GM04504 (cell line): ENCODE data around the gene UBXN11.
A peak's percentile ranks its signal among the peaks of the same experiment; 100 is the strongest.
"Not testable (repeated sequence)": the region's sequence is repeated elsewhere in the genome, so short reads cannot be mapped to it uniquely, and the experiment has no call there.

Source experiments
- DNase-seq: peaks from one replicate; pipeline ENCODE4 v3.0.0-alpha.2; 2012; ENCODE audit warnings: low read depth

Gene UBXN11

DNA sequence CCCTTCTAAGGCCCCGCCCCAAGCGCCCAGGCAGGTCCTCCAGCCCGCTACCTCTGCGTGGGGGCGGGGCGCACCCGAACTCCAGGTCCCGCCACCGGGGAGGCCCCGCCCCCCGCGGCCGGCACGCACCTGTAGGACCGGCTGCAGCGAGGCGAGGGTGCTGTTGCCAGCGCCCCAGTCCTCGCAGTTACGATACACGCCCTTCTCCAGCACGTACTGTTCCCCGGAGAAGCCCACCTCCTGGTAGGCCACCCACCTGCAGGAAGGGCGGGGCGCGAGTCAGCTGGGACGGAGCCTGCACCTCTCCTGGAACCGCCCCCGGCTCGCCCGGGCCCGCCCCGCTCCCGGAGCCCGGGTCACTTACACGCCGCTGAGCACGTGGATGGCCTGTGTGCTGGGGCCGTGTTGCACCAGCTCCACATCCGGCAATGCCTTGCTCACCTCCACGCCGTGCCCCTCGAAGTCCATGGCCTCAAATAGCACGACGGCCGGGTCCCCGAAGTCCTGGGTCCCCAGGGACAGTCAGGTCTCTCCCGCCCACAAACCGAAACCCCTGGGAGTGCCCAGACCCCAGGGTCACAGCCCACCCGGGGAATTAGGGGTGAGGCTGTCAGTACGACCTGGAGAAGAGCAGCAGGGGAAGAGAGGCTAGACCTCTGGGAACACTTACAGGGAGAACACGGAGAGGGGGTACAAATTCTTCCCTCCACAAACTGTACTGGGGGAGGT is 30.2 kb upstream of the UBXN11 start:
- no peak for DNase-seq

DNA sequence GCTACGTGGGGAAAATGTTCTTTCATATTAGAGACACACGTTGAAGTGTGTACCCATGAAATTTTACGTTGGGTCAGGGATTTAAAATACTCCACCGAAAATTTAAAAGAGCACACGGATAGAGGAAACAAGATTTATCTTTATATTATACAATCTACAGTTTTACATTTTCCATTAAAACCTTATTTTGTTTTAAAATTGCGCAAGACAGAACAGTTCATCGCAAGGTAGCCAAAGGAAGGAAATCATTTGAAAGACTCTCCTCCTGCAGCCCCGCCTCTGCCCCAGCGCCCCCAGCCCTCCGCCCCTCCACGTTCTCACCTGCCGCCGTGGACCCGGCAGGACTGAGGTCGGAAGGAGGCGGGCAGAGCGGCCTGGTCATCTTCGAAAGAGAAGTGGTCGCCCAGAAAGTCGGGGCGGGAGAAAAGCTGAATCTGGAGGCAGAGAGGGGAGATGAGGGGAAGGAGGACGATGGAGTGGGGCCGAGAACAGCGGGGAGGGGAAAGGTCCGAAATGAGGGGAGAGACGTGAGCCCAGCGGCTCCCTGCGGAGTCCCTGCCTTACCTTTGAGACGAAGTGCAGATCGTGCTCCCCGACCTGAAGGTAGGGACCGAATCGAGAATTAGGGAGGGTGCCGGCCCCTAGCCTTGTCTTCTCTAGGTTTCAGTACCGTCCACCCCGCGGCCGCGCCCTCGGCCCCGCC is 29.5 kb upstream of the UBXN11 start:
- DNase-seq: no peak

DNA sequence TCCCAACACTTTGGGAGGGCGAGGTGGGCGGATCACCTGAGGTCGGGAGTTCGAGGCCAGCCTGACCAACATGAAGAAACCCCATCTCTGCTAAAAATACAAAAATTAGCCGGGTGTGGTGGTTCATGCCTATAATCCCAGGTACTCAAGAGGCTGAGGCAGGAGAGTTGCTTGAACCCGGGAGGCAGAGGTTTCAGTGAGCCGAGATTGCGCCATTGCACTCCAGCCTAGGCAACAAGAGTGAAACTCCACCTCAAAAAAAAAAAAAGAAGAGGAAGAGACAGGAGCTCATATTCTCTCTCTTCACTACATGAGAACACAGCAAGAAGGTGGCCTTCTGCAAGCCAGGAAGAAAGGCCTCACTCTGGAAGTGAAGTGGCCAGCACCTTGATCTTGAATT is 26.9 kb upstream of the UBXN11 start:
- DNase-seq: not testable (repeated sequence)

DNA sequence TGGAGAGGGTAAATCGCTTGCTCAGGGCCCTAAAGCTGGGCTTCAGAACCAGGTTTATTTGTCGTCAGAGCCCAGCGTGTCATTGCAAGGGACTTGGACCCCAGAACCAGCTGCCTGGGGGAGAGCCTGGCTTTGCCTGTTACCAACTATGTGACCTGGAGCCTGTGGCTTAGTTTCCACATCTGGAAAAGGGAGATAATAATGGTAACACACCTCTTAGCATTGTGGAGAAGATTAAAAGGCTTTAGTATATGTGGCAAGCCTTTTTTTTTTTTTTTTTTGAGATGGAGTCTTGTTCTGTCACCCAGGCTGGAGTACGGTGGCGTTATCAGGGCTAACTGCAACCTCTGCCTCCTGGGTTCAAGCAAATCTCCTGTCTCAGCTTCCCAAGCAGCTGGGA is 23.8 kb upstream of the UBXN11 start:
- no peak for DNase-seq

DNA sequence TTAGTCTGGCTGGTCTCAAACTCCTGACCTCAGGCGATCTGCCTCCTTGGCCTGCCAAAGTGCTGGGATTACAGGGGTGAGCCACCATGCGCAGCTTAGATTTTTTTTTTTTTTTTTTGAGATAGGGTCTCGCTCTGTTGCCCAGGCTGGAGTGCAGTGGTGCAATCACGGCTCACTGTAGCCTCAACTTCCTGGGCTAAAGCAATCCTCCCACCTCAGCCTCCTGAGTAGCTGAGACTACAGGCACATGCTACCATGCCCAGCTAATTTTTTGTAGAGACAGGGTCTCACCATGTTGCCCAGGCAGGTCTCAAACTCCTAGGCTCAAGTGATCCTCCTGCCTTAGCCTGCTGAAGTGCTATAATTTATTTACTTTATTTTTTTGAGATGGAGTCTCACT is 22.9 kb upstream of the UBXN11 start:
- not testable (repeated sequence) for DNase-seq

DNA sequence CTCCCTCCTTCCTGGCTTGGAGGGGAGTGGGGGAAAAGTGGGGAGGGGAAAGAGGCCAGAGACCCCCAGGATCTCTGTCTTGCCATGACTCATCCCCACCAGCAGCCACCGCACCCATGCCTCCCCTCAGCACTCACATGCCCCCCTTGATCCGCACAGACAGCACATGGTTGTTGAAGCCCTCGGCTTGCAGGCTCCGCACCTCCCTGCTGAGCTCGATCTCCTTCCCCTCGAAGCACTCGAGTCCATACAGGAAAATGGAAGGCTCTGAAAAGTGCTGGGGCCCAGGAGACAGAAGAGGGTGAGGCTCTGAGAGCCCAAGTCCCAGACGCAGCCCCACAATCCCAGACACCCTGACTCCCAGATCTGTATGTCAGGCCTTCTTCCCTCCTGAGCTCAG is 22.2 kb upstream of the UBXN11 start:
- DNase-seq: no peak

DNA sequence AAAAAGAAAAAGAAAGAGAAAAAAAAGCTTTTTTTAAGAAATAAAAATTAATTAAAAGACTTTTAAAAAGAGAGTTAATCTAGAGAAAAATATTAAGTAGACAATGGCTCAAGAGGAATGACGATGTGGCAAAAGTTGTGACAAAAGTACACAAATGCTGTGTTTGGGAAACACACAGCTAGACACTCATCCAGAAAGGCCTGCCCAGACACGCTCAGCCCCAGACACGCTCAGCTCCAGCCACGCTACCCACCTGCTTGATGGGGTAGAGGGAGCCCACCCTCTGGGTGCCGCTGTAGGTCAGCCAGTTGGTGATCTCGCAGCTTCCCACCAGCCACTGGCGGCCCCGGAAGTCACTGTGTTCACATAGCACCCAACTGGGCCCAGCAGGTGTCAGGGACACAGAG is 21.5 kb upstream of the UBXN11 start:
- no peak for DNase-seq

DNA sequence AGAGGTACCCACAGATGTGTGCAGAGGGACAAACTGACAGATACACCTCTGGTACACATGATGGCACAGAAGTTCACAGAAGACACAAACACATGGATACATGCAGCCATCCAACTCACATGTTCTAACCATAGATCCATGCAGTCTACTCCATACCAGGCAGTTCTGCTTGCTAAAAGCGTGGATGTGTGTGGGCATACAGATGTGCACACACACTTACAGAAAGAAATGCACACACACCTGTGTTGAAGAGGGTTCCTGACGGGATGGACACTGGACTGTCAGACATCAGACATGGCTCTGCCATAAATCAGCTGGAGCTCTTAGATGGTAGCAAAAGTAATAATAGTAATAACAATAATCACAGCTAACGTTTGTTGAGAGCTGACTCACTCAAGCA is 18.1 kb upstream of the UBXN11 start:
- no peak for DNase-seq

DNA sequence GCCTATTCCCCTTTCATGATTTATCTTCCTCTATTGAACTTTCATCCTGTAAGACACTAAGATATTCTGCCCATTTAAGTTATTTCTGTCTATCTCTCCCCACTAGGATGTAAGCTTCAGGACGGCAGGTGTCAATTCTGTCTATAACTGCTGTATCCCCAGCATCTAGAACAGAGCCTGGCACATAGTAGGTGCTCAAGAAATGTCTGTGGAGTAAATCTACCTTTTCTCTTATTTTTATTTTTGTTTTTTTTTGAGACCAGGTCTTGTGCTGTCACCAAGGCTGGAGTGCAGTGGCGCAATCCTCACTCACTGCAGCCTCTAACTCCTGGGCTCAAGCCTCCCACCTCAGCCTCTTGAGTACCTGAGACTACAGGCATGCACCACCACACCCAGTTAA is 16.9 kb upstream of the UBXN11 start:
- no peak for DNase-seq

DNA sequence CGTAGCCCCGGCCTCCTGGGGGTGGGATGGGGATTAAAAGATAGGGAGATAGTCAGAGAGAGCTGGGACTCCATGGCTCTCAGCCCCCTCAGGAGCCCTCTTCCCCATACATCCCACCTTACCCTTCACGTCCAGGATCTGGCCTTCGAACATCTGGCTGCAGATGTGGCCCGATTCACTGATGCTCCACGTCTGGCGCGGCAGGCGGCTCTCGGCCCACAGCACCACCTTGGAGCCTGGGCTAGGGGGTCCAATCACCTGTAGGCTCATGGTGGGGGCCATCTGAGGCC is 15.6 kb upstream of the UBXN11 start:
- DNase-seq: no peak

DNA sequence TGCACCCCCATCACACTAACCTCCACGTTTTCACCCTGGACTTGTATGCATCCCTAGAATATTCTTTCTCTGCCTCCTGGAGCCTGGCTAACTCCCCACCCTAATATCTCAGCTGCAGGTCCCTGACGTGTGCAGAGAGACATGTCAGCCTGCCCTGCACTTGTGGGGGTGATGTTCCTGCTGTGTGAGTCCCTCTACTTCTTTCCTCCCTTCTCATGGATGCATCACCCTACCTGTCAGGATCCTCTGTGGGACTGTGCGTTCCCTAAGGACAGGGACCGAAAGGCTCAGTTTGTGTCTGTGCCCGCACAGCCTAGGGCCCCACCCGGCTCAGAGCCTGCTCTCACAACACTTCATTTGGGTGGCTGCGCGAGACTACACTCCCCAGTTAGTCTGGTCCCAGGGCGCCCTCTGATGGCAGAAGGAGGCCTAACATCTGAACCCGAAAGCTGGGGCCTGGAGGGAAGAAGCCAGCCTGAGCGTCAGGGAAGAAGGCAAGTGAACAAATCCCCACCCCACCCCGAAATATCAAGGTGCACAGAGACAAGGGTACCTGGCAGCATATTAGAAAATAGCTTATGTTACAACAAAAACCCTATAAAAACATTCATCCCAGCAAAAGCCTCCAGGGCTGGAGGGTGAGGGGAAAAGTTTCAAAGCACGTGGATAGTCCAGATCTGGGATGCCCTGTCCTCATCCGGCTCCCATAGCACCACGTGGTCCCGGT is 15.0 kb upstream of the UBXN11 start:
- peak; percentile 63 for DNase-seq

DNA sequence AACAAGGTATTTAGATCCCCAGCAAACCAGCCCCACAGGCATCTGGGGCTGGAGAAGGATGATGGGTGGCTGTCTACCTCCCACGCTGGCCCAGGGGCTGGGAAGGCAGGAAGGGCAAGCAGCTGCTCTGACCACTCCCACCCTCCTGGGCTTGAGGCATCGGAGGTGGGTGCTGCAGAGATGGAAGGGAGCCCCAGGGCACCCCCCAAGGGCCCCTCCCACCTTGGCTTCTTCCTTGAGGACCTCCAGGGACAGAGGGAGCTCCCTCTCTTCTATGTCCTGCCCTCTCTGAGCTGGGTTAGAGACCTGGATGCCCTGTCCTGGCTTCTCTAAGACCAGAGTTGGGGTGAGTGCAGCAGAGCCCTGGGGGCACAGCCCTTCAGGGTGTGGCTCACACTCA is 14.5 kb upstream of the UBXN11 start:
- DNase-seq: no peak

DNA sequence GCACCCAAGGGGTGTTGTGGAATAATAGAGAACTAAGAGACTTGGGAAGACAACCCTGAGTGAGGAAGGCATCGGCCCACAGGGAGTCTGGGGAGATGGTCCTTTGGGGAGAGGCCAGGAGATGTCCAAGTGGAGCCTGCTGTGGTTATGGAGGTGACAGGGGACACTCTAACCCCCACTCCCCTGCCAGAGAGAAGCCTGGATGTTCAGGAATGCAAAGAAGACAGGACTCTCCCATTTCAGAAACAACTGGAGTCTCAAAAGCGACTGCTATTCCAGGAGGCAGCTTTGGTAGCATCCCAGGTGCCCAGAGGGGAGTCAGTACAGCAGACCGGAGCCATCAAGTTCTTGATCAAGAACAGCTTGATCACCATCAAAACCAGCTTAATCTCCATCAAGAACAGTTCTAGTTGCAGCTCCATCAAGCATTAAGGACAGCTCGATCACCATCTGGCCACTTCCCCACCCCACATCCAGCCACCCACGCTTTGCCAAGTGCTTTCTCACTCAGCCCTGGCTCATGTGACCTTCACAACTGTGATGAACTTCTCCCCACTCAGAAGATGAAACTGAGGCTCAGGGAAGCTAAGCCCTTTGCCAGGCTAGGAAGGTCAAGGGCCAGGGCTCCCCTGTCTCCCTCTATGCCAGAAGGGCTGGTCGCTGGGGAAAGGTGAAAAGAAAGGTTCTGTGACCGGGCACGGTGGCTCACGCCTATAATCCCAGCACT is 12.1 kb upstream of the UBXN11 start:
- DNase-seq: no peak

DNA sequence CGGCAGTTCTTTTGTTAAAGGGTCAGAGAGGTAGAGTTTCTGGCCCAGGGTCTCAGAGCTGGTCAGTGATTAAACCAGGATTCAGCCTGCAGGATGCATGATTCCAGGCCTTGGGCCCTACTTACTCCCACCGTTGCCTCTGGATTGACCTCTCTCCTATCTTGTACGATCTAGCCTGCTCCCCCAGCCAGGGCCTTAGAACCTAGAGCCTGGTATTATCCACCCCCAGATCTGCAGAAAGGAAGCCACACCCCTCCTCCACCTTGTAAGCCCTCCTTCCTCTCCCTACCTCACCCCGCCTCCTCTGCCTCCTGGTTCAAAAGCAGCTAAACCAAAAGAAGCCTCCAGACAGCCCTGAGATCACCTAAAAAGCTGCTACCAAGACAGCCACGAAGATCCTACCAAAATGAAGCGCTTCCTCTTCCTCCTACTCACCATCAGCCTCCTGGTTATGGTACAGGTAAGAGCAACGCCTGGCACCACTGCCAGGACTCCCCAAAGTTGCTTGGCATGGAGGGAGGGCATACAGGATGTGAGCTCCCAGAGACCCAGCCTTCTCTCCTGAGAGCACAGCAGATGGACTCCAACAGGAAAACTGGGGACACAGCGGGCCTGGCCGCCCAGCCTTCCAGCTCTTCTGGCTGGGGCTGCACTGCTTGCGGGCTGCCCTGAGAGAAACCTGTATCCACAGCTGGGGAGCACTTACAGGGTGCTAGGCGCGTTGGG is 11.3 kb upstream of the UBXN11 start, which contains the start of gene CD52:
CD52 (plus strand) TSS at position 347 of the 726 bp plus-strand sequence; CDS start at position 407, 60 bp downstream.
- DNase-seq: no peak

DNA sequence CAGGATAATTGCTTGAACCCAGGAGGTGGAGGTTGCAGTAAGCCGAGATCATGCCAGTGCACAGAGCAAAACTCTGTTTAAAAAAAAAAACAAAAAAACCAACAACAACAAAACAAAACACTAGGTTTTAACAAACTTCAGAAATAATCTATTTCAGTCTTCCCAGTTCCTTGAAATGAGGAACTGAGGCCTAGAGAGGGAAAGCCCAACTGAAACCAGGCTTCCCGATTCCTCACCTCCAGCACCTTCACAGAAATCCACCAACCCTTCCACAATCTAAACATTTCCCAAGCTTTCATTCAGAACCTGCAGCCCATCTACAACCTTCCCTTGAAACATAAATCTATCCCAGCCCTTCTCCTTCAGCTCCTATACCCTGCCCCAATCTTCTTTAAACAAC is 10.7 kb upstream of the UBXN11 start:
- no peak for DNase-seq

DNA sequence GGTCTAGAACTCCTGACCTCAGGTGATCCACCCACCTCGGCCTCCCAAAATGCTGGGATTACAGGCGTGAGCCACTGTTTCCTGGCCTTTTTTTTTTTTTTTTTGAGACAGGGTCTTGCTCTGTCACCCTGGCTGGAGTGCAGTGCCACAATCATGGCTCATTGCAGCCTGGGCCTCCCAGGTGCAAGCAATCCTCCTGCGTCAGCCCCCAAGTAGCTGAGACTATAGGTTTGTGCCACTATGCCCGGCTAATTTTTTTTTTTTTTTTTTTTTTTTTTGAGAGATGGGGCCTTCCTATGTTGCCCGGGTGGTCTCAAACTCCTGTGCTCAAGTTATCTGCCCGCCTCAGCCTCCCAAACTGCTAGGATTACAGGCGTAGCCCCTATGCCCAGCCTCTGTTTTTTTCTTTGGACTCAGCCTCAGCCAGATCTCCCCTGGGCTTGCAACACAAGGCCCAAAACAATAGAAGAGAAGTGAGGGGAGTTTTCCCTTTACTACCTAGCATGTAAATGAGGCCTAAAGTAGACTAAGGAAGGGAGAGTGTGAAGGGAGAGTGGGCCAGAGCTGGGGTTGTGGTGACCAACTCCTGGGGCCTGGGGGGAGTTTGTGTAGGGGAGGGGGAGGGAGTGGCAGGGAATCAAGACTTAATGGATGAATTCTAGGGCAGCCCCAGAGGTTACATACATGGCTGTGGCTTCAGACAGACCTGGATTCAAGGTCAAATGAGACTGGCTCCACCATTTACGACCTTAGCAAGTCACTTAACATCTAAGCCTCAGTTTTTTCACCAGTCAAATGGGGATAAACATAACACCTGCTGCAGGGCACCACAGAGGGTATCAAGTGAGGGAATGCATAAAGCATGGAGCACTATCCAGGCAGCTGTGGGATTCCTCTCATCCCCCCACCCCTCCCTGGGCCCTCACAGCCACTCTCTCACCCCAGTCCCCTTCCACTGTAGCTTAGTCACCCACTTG is 9.7 kb upstream of the UBXN11 start:
- no peak for DNase-seq

DNA sequence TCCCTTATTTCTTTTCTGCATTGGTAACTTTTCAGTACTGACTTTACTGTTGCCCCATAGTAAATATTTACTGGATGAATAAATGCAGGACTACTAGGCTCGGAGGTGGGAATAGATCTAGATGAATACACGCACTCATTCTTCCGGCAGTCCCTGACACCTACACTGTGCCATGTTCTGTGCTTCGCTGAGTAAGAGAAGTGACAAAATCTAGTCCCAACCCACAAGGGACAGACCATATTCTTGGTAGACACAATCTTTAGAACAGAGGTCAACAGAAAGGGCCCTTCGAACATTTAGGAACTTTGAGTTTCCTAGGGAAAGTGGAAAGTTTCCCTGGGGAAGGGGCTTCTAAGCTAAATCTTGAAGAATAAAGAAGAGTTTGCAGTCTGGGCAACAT is 8.1 kb upstream of the UBXN11 start:
- no peak for DNase-seq

DNA sequence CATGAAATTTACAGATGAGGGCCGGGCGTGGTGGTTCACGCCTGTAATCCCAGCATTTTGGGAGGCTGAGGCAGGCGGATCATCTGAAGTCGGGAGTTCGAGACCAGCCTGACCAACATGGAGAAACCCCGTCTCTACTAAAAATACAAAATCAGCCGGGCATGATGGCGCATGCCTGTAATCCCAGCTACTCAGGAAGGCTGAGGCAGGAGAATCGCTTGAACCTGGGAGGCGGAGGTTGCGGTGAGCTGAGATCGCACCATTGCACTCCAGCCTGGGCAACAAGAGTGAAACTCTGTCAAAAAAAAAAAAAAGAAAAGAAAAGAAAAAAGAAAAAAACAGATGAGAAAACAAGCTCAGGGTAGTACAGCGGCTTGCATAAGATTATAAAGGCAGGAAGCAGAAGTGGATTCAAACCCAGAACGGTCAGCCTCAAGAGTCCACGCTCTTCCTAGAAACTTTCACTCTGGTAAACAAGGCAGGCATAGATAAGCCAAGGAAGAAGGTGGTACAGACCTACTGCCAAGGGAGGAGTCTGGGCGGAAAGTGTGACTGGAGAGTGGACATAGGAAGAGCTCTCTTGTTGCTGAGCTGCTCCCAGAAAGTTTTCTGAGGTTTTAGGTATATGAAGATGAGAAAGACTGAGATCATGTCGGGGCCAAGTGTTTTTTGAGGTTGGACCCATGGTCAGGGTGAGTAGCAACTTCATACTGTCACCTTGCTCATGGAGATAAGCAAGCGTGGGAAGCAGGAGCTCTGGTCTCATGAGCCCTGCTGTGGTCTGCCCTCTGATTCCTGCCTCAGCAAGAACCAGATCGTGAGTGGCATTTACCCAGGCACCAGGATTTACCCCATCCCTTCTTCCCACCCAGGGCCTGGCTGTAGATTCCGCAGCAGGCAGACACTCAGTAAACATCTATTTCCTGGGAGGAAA is 1.8 kb upstream of the UBXN11 start:
- DNase-seq: not testable (repeated sequence)

DNA sequence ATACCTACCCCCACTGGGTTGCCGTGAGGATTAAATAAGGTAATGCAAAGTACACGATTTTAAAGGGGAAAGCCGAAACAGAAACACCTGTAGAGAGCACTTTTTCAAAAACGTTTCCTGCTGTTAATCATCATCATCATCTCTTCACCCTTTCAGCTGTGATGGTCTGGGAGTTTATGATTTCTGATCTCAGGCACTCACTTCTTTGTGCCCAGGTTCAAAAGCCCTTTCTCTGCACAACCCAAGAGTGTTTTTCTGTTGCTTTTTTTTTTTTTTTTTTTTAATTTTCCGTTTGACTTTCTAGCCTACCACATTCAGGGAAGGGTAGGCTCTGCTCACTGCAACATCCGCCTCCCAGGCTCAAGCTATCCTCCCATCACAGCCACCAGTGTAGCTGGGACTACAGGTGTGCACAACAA is 936 bp upstream of the UBXN11 start:
- no peak for DNase-seq
